ENCODE data around the gene IGFLR1. TPM values are rescaled to one million over a fixed set of nuclear protein-coding genes. Genes with fewer than 3 reads are reported as not detected.
A peak's percentile ranks its signal among the peaks of the same experiment; 100 is the strongest.

Gene IGFLR1
- total and polyA plus RNA-seq, 8 donors, result 3.6 to 36.8 (median 9.4) TPM

- Histone ChIP-seq H3K4me3 (no peak overlapping the region), H3K4me1 (peaks cover 0 to 2% (median under 1%) of the 10 kb centered on the region in 4 donors), H3K36me3 (no peaks in the 10 kb centered on the region), H3K27ac (no peak overlapping the region), H3K9me3 (no peaks in the 10 kb centered on the region), H3K27me3 (peaks cover 0 to 9% (median 0%) of the 10 kb centered on the region in 3 donors)
- WGBS, 5 donors, result 82 to 100% (median 97%) methylated on average over 1 of the region's 1 CpG
- intact Hi-C loops (cut with DNase I; ENCODE audit: low total_unique reads), result no loop called here
- TF ChIP-seq EP300 (IDR thresholded peaks at IDR 0.05) (no peak), POLR2A (IDR thresholded peaks at IDR 0.05) (no peak), CTCF (IDR thresholded peaks at IDR 0.05) (no peak), POLR2AphosphoS5 (IDR thresholded peaks at IDR 0.05) (no peak)
- peak in 1 of 2 donors; percentile 12 for DNase-seq
These were observed 33.9 kb downstream of the IGFLR1 start for GRCh38 chr19:35708391-35708790.

- no peaks in the 10 kb centered on the region for H3K36me3 ChIP-seq
- peaks cover 0 to 17% (median 16%) of the 10 kb centered on the region in 4 donors for H3K4me1 ChIP-seq
- intact Hi-C loops (cut with DNase I; ENCODE audit: low total_unique reads), result no loop called here
- H3K4me3 ChIP-seq, result no peak within 1 kb of the TSS
- 30 to 46% (median 31%) methylated on average over 16 to 24 of the region's 24 CpGs for WGBS, 5 donors
- no peak within 1 kb of the TSS for H3K27ac ChIP-seq
- no peaks in the 10 kb centered on the region for H3K9me3 ChIP-seq
- no peak for TF ChIP-seq POLR2A (IDR thresholded peaks at IDR 0.05)
- TF ChIP-seq EP300 (IDR thresholded peaks at IDR 0.05), result no peak
- TF ChIP-seq CTCF (IDR thresholded peaks at IDR 0.05), result no peak
- no peak for TF ChIP-seq POLR2AphosphoS5 (IDR thresholded peaks at IDR 0.05)
- H3K27me3 ChIP-seq, result peaks cover 0 to 17% (median 0%) of the 10 kb centered on the region in 3 donors
- peak in 1 of 2 donors; percentile 68 for DNase-seq
These were observed 38.0 kb downstream of the IGFLR1 start, which contains the start of gene ZBTB32 for GRCh38 chr19:35704218-35704617. TSS of gene ZBTB32 (plus strand) at chr19:35704558. CDS start at chr19:35714627, 10,069 bp downstream.

GRCh38 chr19:35703343-35703742 is 38.9 kb downstream of the IGFLR1 start:
- H3K27ac ChIP-seq, result peak overlapping the region in 1 of 5 donors; percentile 49
- peaks cover 0 to 17% (median 0%) of the 10 kb centered on the region in 3 donors for H3K27me3 ChIP-seq
- DNase-seq, result no peak
- H3K36me3 ChIP-seq, result no peaks in the 10 kb centered on the region
- no peaks in the 10 kb centered on the region for H3K9me3 ChIP-seq
- 43 to 57% (median 47%) methylated on average over 8 to 9 of the region's 9 CpGs for WGBS, 5 donors
- TF ChIP-seq CTCF (IDR thresholded peaks at IDR 0.05), result no peak
- no peak for TF ChIP-seq POLR2AphosphoS5 (IDR thresholded peaks at IDR 0.05)
- TF ChIP-seq EP300 (IDR thresholded peaks at IDR 0.05), result no peak
- TF ChIP-seq POLR2A (IDR thresholded peaks at IDR 0.05), result no peak
- intact Hi-C loops (cut with DNase I; ENCODE audit: low total_unique reads), result no loop called here
- peaks cover 0 to 17% (median 16%) of the 10 kb centered on the region in 4 donors for H3K4me1 ChIP-seq
- peak overlapping the region in 1 of 4 donors; percentile 71 for H3K4me3 ChIP-seq

GRCh38 chr19:35702223-35703012 is 39.8 kb downstream of the IGFLR1 start:
- peak overlapping the region; percentile 60 to 73 (median 66) for H3K4me3 ChIP-seq
- WGBS, 5 donors, result 0 to 1% (median 0%) methylated on average over 37 to 50 of the region's 50 CpGs

More at GRCh38 chr19:35702223-35703012, 39.8 kb downstream of the IGFLR1 start:
- DNase-seq, result peak; percentile 98 to 99
- no peak for TF ChIP-seq EP300 (IDR thresholded peaks at IDR 0.05)
- peak; percentile 45 to 64 (median 59) for TF ChIP-seq POLR2AphosphoS5 (IDR thresholded peaks at IDR 0.05)
- TF ChIP-seq CTCF (IDR thresholded peaks at IDR 0.05), result peak in 1 of 7 experiments; percentile 4
- TF ChIP-seq POLR2A (IDR thresholded peaks at IDR 0.05), result no peak
- Histone ChIP-seq H3K36me3 (no peaks in the 10 kb centered on the region), H3K9me3 (no peaks in the 10 kb centered on the region), H3K27me3 (peaks cover 0 to 17% (median 0%) of the 10 kb centered on the region in 3 donors), H3K4me1 (peaks cover 0 to 17% (median 16%) of the 10 kb centered on the region in 4 donors), H3K27ac (peak overlapping the region; percentile 60 to 81 (median 76))
- intact Hi-C loops (cut with DNase I; ENCODE audit: low total_unique reads), result no loop called here
